ENCODE results near the gene MFSD2A.
A peak's percentile ranks its signal among the peaks of the same experiment; 100 is the strongest.
"Not testable (repeated sequence)": the region's sequence is repeated elsewhere in the genome, so short reads cannot be mapped to it uniquely, and the experiment has no call there.

MFSD2A gene

DNA sequence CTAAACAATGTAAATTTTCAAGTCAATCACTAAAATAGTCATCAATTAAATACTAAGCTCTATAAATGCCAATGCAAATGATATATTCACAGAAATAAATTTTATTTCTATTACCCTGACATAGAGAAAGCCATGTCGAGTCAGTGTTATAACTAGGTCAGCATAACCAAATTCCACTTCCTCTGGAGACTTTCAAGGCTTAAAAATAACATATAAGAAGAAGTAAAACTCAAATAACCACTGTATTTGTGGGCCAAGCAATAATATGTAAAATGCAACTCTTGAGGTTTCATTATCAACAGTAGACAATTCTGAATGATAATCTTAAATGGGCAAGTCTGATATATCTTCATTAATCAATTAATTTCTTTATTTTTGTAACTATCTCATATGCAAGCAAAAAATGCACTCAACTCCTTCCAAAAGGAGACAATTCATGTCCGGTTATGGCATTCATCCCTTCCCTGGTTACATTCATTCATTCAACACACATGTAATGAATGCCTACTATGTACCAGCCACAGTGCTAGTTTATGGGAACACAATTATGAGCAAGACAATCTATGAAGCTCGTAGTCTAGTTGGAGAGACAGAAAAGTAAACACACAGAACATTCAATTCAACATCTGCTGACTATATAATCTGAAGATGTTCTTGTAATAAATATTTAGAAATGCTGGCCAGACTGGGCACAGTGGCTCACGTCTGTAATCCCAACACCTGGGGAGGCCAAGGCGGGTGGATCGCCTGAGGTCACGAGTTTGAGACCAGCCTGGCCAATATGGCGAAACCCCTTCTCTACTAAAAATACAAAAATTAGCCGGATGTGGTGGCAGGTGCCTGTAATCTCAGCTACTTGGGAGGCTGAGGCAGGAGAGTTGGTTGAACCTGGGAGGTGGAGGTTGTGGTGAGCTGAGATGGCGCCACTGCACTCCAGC lies 48.5 kb downstream of the MFSD2A start:
- no peak for ATAC-seq

DNA sequence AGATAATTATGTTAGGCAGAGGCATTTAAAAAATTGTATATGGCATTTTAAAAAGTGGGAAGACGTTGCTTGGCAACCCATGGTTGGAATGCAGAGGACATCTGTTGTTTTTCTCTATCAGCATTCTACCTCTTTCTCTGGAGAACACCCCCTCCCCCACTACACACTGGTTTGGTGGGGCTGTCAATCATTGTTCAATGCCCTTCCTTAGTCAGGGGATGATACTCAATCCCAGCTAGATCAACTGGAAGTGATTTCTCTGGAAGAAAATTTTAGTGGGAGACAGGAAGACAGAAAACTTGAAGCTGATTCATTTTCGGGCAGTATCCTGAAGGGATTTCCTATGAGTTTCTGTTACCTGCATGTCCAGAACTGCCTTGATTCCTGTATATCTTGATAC lies 49.9 kb downstream of the MFSD2A start:
- TF ChIP-seq ISL1 (CRISPR knock-in tag; IDR thresholded peaks at IDR 0.05), result peak; percentile 48; the same call in 1 of the 2 replicates
- no peak for TF ChIP-seq ZFP3 (CRISPR knock-in tag; IDR thresholded peaks at IDR 0.05)
- ATAC-seq, result peak; percentile 78

More for the DNA sequence above, 48.5 kb downstream of the MFSD2A start:
- TF ChIP-seq PPARA (CRISPR knock-in tag; IDR thresholded peaks at IDR 0.05; ENCODE audit: borderline replicate concordance) (no peak), TCF4 (CRISPR knock-in tag; IDR thresholded peaks at IDR 0.05; ENCODE audit: borderline replicate concordance) (no peak), BACH2 (CRISPR knock-in tag; IDR thresholded peaks at IDR 0.05; ENCODE audit: borderline replicate concordance) (no peak), ISL1 (CRISPR knock-in tag; IDR thresholded peaks at IDR 0.05) (no peak), ZFP30 (CRISPR knock-in tag; IDR thresholded peaks at IDR 0.05) (no peak), RARB (CRISPR knock-in tag; IDR thresholded peaks at IDR 0.05) (no peak), ESRRG (CRISPR knock-in tag; IDR thresholded peaks at IDR 0.05) (no peak), ZC3H10 (CRISPR knock-in tag; IDR thresholded peaks at IDR 0.05) (no peak), ZNF70 (CRISPR knock-in tag; IDR thresholded peaks at IDR 0.05) (no peak), ZNF8 (CRISPR knock-in tag; IDR thresholded peaks at IDR 0.05) (no peak), OSR1 (CRISPR knock-in tag; IDR thresholded peaks at IDR 0.05) (no peak)
- TF ChIP-seq, protein P1, sequence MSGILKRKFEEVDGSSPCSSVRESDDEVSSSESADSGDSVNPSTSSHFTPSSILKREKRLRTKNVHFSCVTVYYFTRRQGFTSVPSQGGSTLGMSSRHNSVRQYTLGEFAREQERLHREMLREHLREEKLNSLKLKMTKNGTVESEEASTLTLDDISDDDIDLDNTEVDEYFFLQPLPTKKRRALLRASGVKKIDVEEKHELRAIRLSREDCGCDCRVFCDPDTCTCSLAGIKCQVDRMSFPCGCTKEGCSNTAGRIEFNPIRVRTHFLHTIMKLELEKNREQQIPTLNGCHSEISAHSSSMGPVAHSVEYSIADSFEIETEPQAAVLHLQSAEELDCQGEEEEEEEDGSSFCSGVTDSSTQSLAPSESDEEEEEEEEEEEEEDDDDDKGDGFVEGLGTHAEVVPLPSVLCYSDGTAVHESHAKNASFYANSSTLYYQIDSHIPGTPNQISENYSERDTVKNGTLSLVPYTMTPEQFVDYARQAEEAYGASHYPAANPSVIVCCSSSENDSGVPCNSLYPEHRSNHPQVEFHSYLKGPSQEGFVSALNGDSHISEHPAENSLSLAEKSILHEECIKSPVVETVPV (CRISPR knock-in tag; IDR thresholded peaks at IDR 0.05), result no peak
- TF ChIP-seq, protein P2, sequence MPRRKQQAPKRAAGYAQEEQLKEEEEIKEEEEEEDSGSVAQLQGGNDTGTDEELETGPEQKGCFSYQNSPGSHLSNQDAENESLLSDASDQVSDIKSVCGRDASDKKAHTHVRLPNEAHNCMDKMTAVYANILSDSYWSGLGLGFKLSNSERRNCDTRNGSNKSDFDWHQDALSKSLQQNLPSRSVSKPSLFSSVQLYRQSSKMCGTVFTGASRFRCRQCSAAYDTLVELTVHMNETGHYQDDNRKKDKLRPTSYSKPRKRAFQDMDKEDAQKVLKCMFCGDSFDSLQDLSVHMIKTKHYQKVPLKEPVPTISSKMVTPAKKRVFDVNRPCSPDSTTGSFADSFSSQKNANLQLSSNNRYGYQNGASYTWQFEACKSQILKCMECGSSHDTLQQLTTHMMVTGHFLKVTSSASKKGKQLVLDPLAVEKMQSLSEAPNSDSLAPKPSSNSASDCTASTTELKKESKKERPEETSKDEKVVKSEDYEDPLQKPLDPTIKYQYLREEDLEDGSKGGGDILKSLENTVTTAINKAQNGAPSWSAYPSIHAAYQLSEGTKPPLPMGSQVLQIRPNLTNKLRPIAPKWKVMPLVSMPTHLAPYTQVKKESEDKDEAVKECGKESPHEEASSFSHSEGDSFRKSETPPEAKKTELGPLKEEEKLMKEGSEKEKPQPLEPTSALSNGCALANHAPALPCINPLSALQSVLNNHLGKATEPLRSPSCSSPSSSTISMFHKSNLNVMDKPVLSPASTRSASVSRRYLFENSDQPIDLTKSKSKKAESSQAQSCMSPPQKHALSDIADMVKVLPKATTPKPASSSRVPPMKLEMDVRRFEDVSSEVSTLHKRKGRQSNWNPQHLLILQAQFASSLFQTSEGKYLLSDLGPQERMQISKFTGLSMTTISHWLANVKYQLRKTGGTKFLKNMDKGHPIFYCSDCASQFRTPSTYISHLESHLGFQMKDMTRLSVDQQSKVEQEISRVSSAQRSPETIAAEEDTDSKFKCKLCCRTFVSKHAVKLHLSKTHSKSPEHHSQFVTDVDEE (CRISPR knock-in tag; IDR thresholded peaks at IDR 0.05), result no peak
- TF ChIP-seq, protein P3, sequence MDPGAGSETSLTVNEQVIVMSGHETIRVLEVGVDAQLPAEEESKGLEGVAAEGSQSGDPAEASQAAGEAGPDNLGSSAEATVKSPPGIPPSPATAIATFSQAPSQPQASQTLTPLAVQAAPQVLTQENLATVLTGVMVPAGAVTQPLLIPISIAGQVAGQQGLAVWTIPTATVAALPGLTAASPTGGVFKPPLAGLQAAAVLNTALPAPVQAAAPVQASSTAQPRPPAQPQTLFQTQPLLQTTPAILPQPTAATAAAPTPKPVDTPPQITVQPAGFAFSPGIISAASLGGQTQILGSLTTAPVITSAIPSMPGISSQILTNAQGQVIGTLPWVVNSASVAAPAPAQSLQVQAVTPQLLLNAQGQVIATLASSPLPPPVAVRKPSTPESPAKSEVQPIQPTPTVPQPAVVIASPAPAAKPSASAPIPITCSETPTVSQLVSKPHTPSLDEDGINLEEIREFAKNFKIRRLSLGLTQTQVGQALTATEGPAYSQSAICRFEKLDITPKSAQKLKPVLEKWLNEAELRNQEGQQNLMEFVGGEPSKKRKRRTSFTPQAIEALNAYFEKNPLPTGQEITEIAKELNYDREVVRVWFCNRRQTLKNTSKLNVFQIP (CRISPR knock-in tag; IDR thresholded peaks at IDR 0.05; ENCODE audit: borderline replicate concordance, low read depth), result no peak

DNA sequence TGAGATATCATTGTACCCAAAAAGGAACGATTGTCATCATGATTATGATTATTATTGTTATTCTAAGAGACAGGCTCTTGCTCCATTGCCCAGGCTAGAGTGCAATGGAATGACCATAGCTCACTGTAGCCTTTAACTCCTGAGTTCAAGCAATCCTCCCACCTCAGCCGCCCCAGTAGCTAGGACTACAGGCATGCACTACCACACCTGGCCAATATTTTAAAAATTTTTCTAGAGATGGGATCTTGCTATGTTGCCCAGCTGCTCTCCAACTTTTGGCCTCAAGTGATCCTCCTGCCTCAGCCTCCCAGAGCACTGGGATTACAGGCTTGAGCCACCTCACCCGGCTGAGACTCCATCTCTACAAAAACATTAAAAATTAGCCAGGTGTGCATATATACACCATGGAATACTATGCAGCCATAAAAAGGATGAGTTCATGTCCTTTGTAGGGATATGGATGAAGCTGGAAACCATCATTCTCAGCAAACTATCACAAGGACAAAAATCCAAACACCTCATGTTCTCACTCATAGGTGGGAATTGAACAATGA lies 52.6 kb downstream of the MFSD2A start:
- ATAC-seq, result not testable (repeated sequence)

DNA sequence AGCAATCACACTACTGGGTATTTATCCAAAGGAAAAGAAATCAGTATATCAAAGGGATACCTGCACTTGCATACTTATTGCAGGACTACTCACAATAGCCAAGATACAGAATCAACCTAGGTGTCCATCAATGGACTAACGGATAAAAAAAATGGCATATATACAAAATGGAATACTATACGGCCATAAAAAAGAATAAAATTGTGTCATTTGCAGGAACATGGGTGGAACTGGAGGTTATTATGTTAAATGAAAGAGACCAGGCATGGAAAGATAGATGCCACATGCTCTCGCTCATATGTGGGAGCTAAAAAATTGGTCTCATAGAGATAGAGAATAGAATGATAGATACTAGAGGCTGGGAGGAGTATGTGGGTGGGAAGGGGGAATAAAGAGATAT lies 56.3 kb downstream of the MFSD2A start:
- TF ChIP-seq RARB (CRISPR knock-in tag; IDR thresholded peaks at IDR 0.05), result no peak
- TF ChIP-seq, protein P1 (CRISPR knock-in tag; IDR thresholded peaks at IDR 0.05), result no peak
- TF ChIP-seq SNAI2 (CRISPR knock-in tag; IDR thresholded peaks at IDR 0.05), result no peak
- no peak for TF ChIP-seq BACH2 (CRISPR knock-in tag; IDR thresholded peaks at IDR 0.05; ENCODE audit: borderline replicate concordance)
- TF ChIP-seq, protein P4, sequence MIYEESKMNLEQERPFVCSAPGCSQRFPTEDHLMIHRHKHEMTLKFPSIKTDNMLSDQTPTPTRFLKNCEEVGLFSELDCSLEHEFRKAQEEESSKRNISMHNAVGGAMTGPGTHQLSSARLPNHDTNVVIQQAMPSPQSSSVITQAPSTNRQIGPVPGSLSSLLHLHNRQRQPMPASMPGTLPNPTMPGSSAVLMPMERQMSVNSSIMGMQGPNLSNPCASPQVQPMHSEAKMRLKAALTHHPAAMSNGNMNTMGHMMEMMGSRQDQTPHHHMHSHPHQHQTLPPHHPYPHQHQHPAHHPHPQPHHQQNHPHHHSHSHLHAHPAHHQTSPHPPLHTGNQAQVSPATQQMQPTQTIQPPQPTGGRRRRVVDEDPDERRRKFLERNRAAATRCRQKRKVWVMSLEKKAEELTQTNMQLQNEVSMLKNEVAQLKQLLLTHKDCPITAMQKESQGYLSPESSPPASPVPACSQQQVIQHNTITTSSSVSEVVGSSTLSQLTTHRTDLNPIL (CRISPR knock-in tag; IDR thresholded peaks at IDR 0.05; ENCODE audit: low read depth), result no peak
- TF ChIP-seq ZNF8 (CRISPR knock-in tag; IDR thresholded peaks at IDR 0.05), result no peak
- TF ChIP-seq ARNTL (CRISPR knock-in tag; IDR thresholded peaks at IDR 0.05; ENCODE audit: borderline replicate concordance, low read depth), result no peak
- no peak for TF ChIP-seq ESRRG (CRISPR knock-in tag; IDR thresholded peaks at IDR 0.05)
- no peak for TF ChIP-seq ZNF565 (CRISPR knock-in tag; conservative IDR thresholded peaks at IDR 0.05; ENCODE audit: low read depth)
- TF ChIP-seq GLIS3 (CRISPR knock-in tag; IDR thresholded peaks at IDR 0.05), result no peak
- no peak for ATAC-seq
